ENCODE data around the gene RELN.

The RELN gene

GRCh38 chr7:103571586-103571985 lies 417.9 kb downstream of the RELN start:
- Mint-ChIP-seq H3K27ac (no peak overlapping the region), H3K4me3 (no peak overlapping the region), H3K27me3 (peaks cover 6% of the 10 kb centered on the region), H3K4me1 (ENCODE audit: low read depth) (no peaks in the 10 kb centered on the region), H3K36me3 (ENCODE audit: low read depth) (no peaks in the 10 kb centered on the region), H3K9me3 (no peaks in the 10 kb centered on the region)

- H3K4me3 Mint-ChIP-seq = no peak overlapping the region
- H3K9me3 Mint-ChIP-seq = no peaks in the 10 kb centered on the region
- H3K36me3 Mint-ChIP-seq (ENCODE audit: low read depth) = no peaks in the 10 kb centered on the region
- peaks cover 6% of the 10 kb centered on the region for H3K27me3 Mint-ChIP-seq
- H3K27ac Mint-ChIP-seq = no peak overlapping the region
- H3K4me1 Mint-ChIP-seq (ENCODE audit: low read depth) = no peaks in the 10 kb centered on the region
Observed at GRCh38 chr7:103569621-103570305, 419.7 kb downstream of the RELN start.

DNA sequence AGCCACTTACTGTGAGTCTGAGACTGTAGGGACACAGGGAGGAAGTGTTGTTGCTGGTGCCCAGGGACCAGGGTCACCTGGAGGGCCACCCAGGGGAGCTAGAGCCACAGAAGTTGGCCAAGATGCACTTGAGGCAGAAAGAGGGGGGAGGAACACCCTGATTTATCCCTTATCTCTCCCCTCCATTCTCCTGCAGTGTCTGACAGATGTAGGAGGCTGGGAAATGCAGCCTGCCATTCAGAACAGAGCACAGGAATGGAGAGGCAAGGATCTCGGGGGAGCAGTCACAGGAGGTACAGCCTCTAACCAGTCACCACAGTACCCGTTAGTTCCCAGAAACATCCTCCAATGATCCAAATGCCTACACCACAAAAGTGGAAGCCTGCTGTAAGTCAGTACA lies 425.0 kb downstream of the RELN start:
- Mint-ChIP-seq H3K36me3 (ENCODE audit: low read depth) (no peaks in the 10 kb centered on the region), H3K4me3 (no peak overlapping the region), H3K27me3 (peaks cover 8% of the 10 kb centered on the region), H3K27ac (no peak overlapping the region), H3K4me1 (ENCODE audit: low read depth) (no peaks in the 10 kb centered on the region), H3K9me3 (no peaks in the 10 kb centered on the region)

- no peaks in the 10 kb centered on the region for H3K4me1 Mint-ChIP-seq (ENCODE audit: low read depth)
- no peaks in the 10 kb centered on the region for H3K36me3 Mint-ChIP-seq (ENCODE audit: low read depth)
- H3K27ac Mint-ChIP-seq = no peak overlapping the region
- no peaks in the 10 kb centered on the region for H3K9me3 Mint-ChIP-seq
- H3K27me3 Mint-ChIP-seq = peaks cover 21% of the 10 kb centered on the region
- H3K4me3 Mint-ChIP-seq = no peak overlapping the region
Observed at GRCh38 chr7:103560136-103560535, 429.3 kb downstream of the RELN start.

- Mint-ChIP-seq H3K4me1 (ENCODE audit: low read depth) (no peaks in the 10 kb centered on the region), H3K36me3 (ENCODE audit: low read depth) (no peaks in the 10 kb centered on the region), H3K9me3 (no peaks in the 10 kb centered on the region), H3K27ac (no peak overlapping the region), H3K27me3 (peaks cover 20% of the 10 kb centered on the region), H3K4me3 (no peak overlapping the region)
Observed at GRCh38 chr7:103551016-103551415, 438.4 kb downstream of the RELN start.

DNA sequence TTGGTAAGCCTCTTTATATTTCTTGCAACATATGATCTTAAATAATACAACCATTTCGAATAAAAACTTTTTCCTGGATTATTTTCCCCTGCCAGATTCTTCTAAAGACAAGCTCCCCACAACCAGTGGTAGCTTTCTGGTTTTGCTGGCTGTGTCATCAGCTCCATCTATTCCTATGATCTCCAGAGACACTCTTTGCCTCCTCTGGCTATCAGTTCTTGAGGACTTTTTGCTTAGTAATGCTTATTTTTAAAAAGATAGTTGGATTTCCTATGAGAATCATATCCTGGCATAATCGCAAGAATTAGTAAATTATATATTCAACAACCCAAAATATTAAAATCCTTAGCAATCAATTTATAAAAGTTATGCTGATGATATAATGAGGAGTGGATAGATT lies 439.7 kb downstream of the RELN start:
- no peaks in the 10 kb centered on the region for H3K9me3 Mint-ChIP-seq
- no peak overlapping the region for H3K4me3 Mint-ChIP-seq
- peaks cover 31% of the 10 kb centered on the region for H3K27me3 Mint-ChIP-seq
- no peaks in the 10 kb centered on the region for H3K4me1 Mint-ChIP-seq (ENCODE audit: low read depth)
- no peak overlapping the region for H3K27ac Mint-ChIP-seq
- H3K36me3 Mint-ChIP-seq (ENCODE audit: low read depth) = no peaks in the 10 kb centered on the region

DNA sequence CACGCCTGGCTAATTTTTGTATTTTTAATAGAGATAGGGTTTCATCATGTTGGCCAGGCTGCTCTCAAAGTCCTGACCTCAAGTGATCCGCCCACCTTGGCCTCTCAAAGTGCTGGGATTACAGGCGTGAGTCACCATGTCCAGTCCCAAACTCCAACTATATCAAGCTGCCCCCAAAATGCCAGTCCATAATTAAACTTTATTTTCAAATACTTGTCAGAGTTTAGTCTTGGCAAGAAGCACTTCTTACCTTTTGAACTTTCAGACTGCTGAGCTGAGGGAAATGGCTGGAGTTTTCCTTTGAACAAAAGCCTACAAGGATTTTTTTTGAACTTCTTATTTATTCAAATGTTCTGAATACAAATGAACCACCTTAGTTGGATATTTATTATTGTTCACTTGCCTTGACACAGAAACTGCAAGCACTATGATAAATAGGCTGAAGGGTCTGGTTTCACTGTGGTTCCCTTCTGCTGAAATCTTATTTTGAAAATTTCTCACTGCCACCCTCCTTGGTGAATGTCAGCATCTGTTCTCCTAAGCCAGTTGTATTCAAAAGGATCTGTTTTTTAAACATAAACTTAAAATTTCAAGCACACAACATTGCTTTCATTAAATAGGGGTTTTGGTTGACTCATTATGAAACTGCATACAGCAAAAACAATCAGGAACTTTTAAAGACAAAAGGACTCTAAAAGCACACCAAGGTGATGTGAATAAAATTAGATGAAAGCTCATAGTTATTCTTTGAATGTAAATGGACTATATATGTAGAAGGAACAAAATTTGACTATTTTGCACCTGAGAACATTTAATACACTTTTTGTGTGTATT lies 441.8 kb downstream of the RELN start:
- Mint-ChIP-seq H3K27ac (no peak overlapping the region), H3K4me1 (ENCODE audit: low read depth) (no peaks in the 10 kb centered on the region), H3K4me3 (no peak overlapping the region)

DNA sequence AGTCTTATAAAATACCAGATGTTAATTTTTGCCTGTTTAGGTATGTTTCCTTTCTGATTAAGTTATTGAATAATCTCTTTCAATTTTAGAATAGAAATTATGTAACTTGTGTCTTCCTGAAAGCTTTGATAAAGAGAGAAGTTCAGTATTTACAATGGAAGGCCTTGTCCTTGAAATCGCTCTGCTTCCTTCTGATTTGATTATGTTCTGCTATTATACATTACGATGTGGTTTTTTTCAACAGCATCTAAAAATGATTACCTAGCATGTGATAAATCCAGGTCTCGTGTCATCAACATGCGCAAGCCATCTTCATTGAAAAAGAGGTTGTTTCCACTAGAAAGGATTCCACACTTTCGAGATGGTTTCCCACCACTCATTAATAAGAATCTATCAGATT lies 447.0 kb downstream of the RELN start:
- Mint-ChIP-seq H3K27ac (no peak overlapping the region), H3K4me1 (ENCODE audit: low read depth) (no peaks in the 10 kb centered on the region), H3K36me3 (ENCODE audit: low read depth) (no peaks in the 10 kb centered on the region), H3K27me3 (peaks cover 27% of the 10 kb centered on the region), H3K9me3 (no peaks in the 10 kb centered on the region), H3K4me3 (no peak overlapping the region)

More for the DNA sequence above, 441.8 kb downstream of the RELN start:
- H3K36me3 Mint-ChIP-seq (ENCODE audit: low read depth) = no peaks in the 10 kb centered on the region
- H3K9me3 Mint-ChIP-seq = no peaks in the 10 kb centered on the region
- peaks cover 28% of the 10 kb centered on the region for H3K27me3 Mint-ChIP-seq

DNA sequence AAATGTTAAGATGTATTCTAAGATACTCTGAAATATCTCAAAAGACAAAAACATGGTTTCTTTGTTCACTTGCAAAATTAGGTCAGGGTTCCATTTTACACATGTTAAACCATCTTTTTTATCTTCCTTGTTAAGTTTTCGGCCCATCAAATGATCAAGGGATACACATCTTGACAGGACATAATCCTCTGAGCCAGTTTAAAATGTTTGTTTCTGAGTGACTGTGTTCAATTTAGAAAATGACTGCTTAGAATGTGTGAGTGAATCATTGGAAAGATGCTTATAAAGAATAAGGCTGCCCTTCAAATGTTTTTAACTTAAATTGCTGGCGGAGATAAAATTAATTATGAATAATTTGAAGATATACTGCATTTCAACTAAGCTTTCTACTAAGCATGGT lies 447.5 kb downstream of the RELN start:
- Mint-ChIP-seq H3K27ac (no peak overlapping the region), H3K36me3 (ENCODE audit: low read depth) (no peaks in the 10 kb centered on the region), H3K27me3 (peaks cover 32% of the 10 kb centered on the region), H3K4me3 (no peak overlapping the region), H3K4me1 (ENCODE audit: low read depth) (no peaks in the 10 kb centered on the region), H3K9me3 (no peaks in the 10 kb centered on the region)

DNA sequence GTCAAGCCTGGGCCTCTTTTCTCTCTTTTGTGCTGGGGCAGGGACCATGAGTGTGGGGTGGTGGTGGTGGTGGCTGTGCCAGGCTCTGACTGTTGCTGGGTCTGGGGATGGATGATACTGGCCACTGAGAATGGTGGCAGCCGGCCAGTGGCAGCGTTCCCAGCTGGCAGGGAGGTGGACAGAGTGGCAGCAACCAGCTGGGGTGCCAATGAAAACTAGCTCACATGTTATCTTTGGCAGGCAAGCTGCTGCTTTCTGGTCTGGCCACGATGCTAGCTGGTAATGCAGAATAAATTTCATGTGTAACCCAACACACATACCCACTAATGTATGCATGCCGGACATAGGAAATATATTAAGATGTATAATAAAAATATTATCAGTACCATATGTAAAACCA lies 448.4 kb downstream of the RELN start:
- no peak overlapping the region for H3K27ac Mint-ChIP-seq
- no peaks in the 10 kb centered on the region for H3K9me3 Mint-ChIP-seq
- H3K27me3 Mint-ChIP-seq = peaks cover 33% of the 10 kb centered on the region
- H3K36me3 Mint-ChIP-seq (ENCODE audit: low read depth) = no peaks in the 10 kb centered on the region
- no peaks in the 10 kb centered on the region for H3K4me1 Mint-ChIP-seq (ENCODE audit: low read depth)
- no peak overlapping the region for H3K4me3 Mint-ChIP-seq

- Mint-ChIP-seq H3K4me3 (no peak overlapping the region), H3K27me3 (peaks cover 27% of the 10 kb centered on the region), H3K27ac (no peak overlapping the region), H3K4me1 (ENCODE audit: low read depth) (no peaks in the 10 kb centered on the region), H3K9me3 (no peaks in the 10 kb centered on the region), H3K36me3 (ENCODE audit: low read depth) (no peaks in the 10 kb centered on the region)
Observed at GRCh38 chr7:103540338-103540737, 449.1 kb downstream of the RELN start.

DNA sequence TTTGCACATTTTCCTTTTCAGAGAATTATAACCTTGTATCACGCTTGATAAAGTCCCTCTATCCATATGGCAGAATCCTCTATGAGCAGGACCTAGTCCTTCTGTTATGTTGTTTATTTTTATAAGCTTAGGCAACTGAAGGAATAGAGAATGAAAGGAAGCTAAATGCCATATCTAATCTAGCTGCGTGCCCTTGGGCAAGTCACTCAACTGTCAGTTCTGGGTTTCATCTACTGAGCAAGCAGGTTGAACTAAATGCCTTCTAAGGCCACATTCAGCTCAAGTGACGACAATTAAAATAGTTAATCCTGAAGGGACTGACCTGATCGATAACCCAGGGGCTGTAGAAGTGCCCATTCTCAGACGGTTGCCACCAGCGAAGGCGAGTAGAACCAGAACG lies 449.6 kb downstream of the RELN start:
- no peaks in the 10 kb centered on the region for H3K36me3 Mint-ChIP-seq (ENCODE audit: low read depth)
- no peak overlapping the region for H3K4me3 Mint-ChIP-seq
- H3K4me1 Mint-ChIP-seq (ENCODE audit: low read depth) = no peaks in the 10 kb centered on the region
- H3K27me3 Mint-ChIP-seq = peaks cover 22% of the 10 kb centered on the region
- H3K27ac Mint-ChIP-seq = no peak overlapping the region
- no peaks in the 10 kb centered on the region for H3K9me3 Mint-ChIP-seq

GRCh38 chr7:103538964-103539709 lies 450.3 kb downstream of the RELN start:
- Mint-ChIP-seq H3K36me3 (ENCODE audit: low read depth) (no peaks in the 10 kb centered on the region), H3K27ac (no peak overlapping the region), H3K9me3 (no peaks in the 10 kb centered on the region), H3K4me1 (ENCODE audit: low read depth) (no peaks in the 10 kb centered on the region), H3K27me3 (peaks cover 22% of the 10 kb centered on the region), H3K4me3 (no peak overlapping the region)

DNA sequence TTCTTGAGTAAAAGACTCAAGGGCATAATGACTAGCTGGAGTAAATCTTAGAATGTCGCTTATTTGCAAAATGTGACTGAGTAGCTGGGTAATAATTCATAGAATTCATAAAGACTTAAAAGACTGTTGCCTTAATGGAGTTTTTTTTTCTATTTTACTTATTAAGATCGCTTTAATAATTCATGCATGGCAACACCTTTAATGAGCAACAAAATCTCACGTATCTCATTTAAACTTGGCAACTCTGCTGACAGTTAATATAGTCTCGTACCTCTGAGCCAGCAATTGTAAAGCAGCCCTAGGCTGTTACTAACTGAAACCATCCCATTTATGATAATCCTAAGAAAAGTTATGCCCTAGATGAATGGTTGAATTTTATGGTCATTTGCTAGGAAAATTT lies 455.7 kb downstream of the RELN start:
- Mint-ChIP-seq H3K9me3 (no peaks in the 10 kb centered on the region), H3K4me3 (no peak overlapping the region), H3K4me1 (ENCODE audit: low read depth) (no peaks in the 10 kb centered on the region), H3K27ac (no peak overlapping the region), H3K36me3 (ENCODE audit: low read depth) (no peaks in the 10 kb centered on the region), H3K27me3 (peaks cover 31% of the 10 kb centered on the region)

- Mint-ChIP-seq H3K4me1 (ENCODE audit: low read depth) (no peaks in the 10 kb centered on the region), H3K36me3 (ENCODE audit: low read depth) (no peaks in the 10 kb centered on the region), H3K4me3 (no peak overlapping the region), H3K9me3 (no peaks in the 10 kb centered on the region), H3K27ac (no peak overlapping the region), H3K27me3 (peaks cover 32% of the 10 kb centered on the region)
Observed at GRCh38 chr7:103532955-103533354, 456.5 kb downstream of the RELN start.
